ENCODE results near the gene NKAIN4.

NKAIN4 gene

DNA sequence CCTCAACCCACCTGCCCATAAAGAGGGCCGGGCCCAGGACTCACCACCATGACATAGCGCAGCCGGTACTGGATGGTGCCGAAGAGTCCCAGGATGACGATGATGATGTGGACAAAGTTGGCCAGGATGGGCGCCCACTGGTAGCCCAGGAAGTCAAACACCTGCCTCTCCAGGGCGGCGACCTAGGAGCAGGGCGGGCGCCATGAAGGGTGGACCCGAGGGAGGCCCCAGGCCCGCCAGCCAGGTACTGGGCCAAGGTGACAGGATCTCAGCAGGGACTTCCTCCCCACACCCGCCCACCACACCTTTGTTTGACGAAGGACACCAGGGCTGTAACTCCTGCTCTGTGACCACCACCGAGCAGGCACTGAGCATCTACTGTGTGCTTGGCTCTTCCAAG, 4.4 kb downstream of the NKAIN4 start:
- intact Hi-C loops (cut with micrococcal nuclease) = no loop called here
- Mint-ChIP-seq H3K27ac (no peak overlapping the region), H3K4me1 (ENCODE audit: low read depth) (no peaks in the 10 kb centered on the region), H3K36me3 (ENCODE audit: low read depth) (no peaks in the 10 kb centered on the region), H3K4me3 (no peak overlapping the region), H3K27me3 (peaks cover 58% of the 10 kb centered on the region), H3K9me3 (no peaks in the 10 kb centered on the region)

DNA sequence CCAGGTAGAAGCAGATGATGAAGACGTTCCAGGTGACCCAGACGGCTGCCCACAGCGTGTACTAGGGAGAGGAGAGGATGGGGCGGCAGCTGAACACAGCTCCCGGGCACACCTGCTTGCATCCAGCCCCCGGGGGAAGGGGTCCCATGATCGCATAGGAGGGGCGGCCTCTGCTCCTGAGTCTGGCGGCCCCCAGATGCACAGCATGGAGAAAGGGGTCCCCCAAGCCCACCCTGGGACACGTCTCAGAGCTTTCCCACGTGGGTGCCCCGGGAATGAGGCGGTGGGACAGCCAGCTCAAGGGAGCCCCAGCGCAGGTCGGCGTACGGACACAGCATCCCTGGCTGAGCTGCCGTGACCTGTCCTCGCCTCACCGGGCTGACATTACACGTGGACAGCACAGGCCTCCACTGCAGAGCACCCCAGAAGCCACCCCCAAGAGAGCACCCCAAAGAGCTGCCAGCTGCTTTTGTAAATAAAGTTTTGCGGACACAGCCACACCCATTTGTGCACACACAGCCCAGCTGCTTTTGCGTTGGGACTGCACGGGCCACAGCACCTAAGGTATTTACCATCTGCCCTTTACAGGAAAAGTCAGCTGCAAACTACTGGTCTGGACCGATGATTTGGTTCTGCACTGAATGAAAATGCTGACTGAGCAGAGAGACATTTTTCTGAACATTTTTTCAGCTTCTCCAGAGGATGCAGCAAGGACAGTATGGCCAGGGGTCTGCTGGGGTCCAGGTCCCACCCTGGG, 5.2 kb downstream of the NKAIN4 start:
- no peaks in the 10 kb centered on the region for H3K4me1 Mint-ChIP-seq (ENCODE audit: low read depth)
- peaks cover 56% of the 10 kb centered on the region for H3K27me3 Mint-ChIP-seq
- no peaks in the 10 kb centered on the region for H3K36me3 Mint-ChIP-seq (ENCODE audit: low read depth)
- no peak overlapping the region for H3K4me3 Mint-ChIP-seq
- intact Hi-C loops (cut with micrococcal nuclease) = no loop called here
- no peak overlapping the region for H3K27ac Mint-ChIP-seq
- no peaks in the 10 kb centered on the region for H3K9me3 Mint-ChIP-seq

DNA sequence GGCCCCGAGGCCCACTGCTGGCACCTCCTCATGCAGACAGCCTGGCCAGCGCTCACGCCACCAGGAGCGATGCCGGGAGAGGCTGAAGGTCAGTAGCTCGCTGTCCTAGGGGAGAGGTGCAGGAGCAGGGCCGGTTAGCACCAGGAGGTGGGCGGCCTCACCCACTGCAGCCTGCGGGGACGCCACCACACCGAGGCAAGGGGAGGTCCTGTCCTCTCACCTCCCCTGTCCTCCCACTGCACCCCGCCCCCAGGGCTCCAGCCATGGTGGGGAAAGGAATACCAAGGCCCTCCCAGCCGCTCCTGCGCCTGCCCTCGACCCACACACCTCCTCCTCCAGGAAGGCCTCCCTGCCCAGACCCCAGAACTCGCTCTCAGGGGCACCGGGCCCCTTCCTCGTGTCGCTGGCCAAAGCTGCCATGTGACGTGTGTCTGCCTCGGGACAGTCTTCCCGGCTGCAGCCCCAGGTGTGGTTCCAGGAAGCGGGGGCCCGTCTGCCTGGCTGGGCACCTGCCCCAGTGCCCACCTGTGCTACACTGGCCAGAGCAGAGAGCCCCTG, 6.5 kb downstream of the NKAIN4 start:
- H3K4me3 Mint-ChIP-seq = no peak overlapping the region
- H3K27me3 Mint-ChIP-seq = peaks cover 47% of the 10 kb centered on the region
- no peaks in the 10 kb centered on the region for H3K36me3 Mint-ChIP-seq (ENCODE audit: low read depth)
- H3K4me1 Mint-ChIP-seq (ENCODE audit: low read depth) = no peaks in the 10 kb centered on the region
- H3K9me3 Mint-ChIP-seq = no peaks in the 10 kb centered on the region
- intact Hi-C loops (cut with micrococcal nuclease) = no loop called here
- no peak overlapping the region for H3K27ac Mint-ChIP-seq

DNA sequence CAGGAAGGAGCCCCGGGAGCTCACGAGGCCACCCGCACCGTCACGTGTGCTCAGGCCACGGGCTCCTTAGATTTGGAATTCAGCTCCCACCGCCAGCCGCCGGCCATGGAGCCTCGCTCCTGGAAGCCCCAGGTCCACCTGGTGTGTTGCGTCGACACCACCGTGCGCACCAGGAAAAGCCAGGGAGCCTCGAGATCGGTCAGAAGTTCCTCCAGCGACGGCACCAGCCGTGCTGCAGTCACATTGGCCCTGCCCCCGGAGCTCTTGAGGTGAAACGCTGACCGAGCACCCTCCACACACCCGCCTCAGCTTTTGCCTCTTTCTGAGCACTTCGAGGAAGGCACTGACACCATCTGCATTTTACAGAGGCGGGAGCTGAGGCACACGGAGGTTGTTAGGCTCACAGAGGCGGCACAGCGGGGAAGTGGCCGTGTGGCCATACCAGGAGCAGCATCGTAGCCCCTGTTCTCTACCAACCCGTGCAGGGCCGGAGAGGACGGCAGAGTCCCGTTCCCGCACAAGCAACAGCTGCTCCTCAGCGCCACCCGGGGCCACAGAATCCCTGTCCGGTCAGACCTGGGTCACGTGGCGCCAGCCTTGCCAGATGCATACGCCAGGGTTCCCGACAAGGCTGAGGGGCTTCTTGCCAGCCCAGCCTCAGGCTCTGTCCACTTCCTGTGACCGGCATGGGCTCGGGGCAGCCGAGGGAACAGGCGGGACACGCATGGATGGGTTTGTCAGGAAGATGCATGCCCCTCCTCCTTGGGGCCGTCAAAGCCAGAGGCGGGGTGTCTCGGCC, 7.6 kb downstream of the NKAIN4 start:
- Mint-ChIP-seq H3K27ac (no peak overlapping the region), H3K4me3 (no peak overlapping the region), H3K27me3 (peaks cover 37% of the 10 kb centered on the region), H3K9me3 (no peaks in the 10 kb centered on the region), H3K4me1 (ENCODE audit: low read depth) (no peaks in the 10 kb centered on the region), H3K36me3 (ENCODE audit: low read depth) (no peaks in the 10 kb centered on the region)
- intact Hi-C loops (cut with micrococcal nuclease) = no loop called here

DNA sequence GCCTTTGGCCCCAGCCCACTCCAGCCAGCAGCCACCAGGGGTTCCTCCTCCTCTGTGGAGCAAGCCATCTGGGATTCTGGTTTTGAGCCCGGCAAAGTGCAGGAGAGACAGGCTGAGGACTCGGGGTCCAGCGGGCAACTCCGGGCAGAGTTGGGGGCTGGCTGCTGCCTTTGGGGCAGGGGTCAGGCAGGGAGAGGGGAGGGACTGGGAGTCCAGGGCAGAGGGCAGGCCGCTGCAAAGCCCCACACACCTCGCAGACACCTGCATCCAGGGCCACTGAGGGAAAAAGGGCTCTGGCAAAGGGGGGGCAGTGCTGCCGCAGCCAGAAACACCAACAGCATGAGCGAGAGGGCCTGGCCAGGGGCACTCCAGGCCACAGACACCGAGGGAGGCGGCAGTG, 9.8 kb downstream of the NKAIN4 start:
- Mint-ChIP-seq H3K4me1 (ENCODE audit: low read depth) (no peaks in the 10 kb centered on the region), H3K9me3 (no peaks in the 10 kb centered on the region), H3K27me3 (peaks cover 30% of the 10 kb centered on the region), H3K27ac (no peak overlapping the region), H3K36me3 (ENCODE audit: low read depth) (no peaks in the 10 kb centered on the region), H3K4me3 (no peak overlapping the region)
- intact Hi-C loops (cut with micrococcal nuclease) = no loop called here

DNA sequence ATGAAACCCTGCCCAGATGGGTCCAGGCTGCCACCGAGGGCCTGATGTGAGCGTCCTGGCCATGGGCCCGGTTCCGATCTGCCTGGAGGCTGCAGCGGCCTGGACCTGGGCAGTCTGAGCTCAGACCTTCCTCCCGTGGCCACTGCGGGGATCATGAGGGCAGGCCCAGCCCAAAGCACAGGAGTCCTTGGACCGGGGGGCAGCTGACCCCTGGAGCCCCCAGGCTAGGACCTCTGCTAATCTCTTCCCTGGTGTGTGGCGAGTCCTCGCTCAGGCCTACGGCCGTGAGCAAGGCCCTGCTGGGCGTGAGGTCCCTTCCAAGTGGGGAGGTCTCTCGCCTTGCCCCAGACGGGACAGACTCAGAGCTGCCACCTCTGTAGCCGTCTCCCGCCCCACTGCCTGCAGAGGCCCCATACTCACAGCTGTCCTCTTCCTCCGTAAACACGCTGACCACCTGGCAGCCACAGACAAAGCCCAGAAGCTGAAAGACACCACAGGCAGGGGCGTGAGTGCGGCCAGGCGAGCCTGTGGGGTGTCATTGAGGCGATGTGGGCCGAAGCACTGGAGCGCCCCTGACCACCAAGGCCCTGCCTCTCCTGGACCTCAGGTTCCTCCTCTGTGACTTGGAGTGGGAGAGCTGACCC, 10.5 kb downstream of the NKAIN4 start:
- no peaks in the 10 kb centered on the region for H3K4me1 Mint-ChIP-seq (ENCODE audit: low read depth)
- H3K27me3 Mint-ChIP-seq = peaks cover 30% of the 10 kb centered on the region
- H3K4me3 Mint-ChIP-seq = no peak overlapping the region
- intact Hi-C loops (cut with micrococcal nuclease) = no loop called here
- H3K36me3 Mint-ChIP-seq (ENCODE audit: low read depth) = no peaks in the 10 kb centered on the region
- H3K9me3 Mint-ChIP-seq = no peaks in the 10 kb centered on the region
- H3K27ac Mint-ChIP-seq = no peak overlapping the region

DNA sequence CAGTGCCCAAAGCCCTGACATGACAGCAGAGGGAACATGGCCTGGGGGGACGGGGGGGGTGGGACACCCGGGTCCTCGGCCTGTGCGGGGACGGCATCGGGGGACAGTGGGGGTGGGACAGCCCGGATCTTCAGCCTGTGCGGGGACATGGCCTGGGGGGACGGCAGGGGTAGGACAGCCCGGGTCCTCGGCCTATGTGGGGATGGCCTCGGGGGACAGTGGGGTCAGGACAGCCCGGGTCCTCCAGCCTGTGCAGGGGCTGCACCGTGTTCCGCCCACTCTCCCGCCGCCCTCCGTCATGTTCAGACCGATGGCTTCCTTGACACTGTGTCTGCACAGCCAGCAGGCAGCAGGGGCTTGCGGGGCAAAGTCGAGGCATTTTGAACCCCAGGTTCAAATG, 11.5 kb downstream of the NKAIN4 start:
- intact Hi-C loops (cut with micrococcal nuclease) = no loop called here
- no peaks in the 10 kb centered on the region for H3K36me3 Mint-ChIP-seq (ENCODE audit: low read depth)

DNA sequence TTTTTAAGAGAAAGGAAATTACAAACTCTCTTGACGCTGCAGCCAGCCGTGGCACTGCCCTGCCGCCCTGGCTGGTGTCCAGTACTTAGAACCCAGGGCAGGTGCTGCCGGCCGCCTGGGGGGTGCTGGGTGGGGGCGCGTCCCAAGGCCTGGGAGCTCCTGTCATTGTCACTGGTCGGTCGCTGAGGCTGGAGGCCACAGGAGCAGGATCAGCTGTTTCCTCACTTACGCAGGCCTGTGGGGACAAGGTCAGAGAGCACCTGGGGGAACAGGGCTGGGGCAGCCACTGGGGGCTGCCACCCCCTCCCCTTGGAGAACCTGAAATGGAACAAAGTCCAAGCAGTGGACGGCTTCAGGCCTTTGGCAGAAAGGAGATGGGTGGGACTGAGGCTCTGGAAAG, 13.0 kb downstream of the NKAIN4 start:
- Mint-ChIP-seq H3K9me3 (no peaks in the 10 kb centered on the region), H3K36me3 (ENCODE audit: low read depth) (no peaks in the 10 kb centered on the region), H3K27ac (no peak overlapping the region), H3K27me3 (peaks cover 10% of the 10 kb centered on the region), H3K4me3 (no peak overlapping the region), H3K4me1 (ENCODE audit: low read depth) (no peaks in the 10 kb centered on the region)
- intact Hi-C loops (cut with micrococcal nuclease) = no loop called here

More for the DNA sequence above, 11.5 kb downstream of the NKAIN4 start:
- Mint-ChIP-seq H3K4me1 (ENCODE audit: low read depth) (no peaks in the 10 kb centered on the region), H3K27ac (no peak overlapping the region), H3K27me3 (peaks cover 23% of the 10 kb centered on the region), H3K9me3 (no peaks in the 10 kb centered on the region), H3K4me3 (no peak overlapping the region)

DNA sequence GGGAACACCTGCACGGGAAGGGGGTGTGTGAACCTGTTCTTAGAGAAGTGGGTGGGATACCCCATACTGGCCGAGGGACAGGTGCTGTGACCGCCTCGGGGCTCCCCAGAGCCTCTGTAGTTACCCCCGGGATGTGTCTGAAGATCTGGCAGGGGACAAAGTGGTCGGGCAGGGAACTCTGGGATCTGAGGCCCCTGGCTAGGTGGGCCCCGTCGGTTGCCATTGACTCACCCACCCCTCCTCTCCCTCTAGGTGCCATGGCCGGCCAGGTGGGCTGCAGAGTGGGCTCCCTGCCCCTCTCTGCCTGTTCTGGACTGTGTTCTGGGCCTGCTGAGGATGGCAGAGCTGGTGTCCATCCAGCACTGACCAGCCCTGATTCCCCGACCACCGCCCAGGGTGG, 14.3 kb downstream of the NKAIN4 start:
- peaks cover 6% of the 10 kb centered on the region for H3K4me1 Mint-ChIP-seq (ENCODE audit: low read depth)

DNA sequence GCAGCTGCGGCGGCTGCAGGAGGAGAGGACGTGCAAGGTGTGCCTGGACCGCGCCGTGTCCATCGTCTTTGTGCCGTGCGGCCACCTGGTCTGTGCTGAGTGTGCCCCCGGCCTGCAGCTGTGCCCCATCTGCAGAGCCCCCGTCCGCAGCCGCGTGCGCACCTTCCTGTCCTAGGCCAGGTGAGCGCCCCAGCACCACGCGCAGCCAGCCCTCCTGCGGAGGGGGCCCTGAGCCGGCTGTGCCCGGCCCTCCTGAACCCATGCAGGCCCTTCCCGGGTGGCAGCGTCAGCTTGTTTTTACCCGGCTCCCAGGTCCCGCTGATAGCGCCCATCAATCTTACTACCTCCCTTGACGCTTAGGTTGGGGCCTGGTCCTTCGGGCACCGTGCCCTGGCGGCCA, 14.8 kb downstream of the NKAIN4 start:
- Mint-ChIP-seq H3K27ac (no peak overlapping the region), H3K4me3 (no peak overlapping the region), H3K27me3 (no peaks in the 10 kb centered on the region), H3K36me3 (ENCODE audit: low read depth) (no peaks in the 10 kb centered on the region), H3K4me1 (ENCODE audit: low read depth) (peaks cover 6% of the 10 kb centered on the region), H3K9me3 (no peaks in the 10 kb centered on the region)
- intact Hi-C loops (cut with micrococcal nuclease) = no loop called here

More for the DNA sequence above, 14.3 kb downstream of the NKAIN4 start:
- no peak overlapping the region for H3K27ac Mint-ChIP-seq
- no peaks in the 10 kb centered on the region for H3K36me3 Mint-ChIP-seq (ENCODE audit: low read depth)
- H3K4me3 Mint-ChIP-seq = no peak overlapping the region
- peaks cover 1% of the 10 kb centered on the region for H3K27me3 Mint-ChIP-seq
- H3K9me3 Mint-ChIP-seq = no peaks in the 10 kb centered on the region
- intact Hi-C loops (cut with micrococcal nuclease) = no loop called here

DNA sequence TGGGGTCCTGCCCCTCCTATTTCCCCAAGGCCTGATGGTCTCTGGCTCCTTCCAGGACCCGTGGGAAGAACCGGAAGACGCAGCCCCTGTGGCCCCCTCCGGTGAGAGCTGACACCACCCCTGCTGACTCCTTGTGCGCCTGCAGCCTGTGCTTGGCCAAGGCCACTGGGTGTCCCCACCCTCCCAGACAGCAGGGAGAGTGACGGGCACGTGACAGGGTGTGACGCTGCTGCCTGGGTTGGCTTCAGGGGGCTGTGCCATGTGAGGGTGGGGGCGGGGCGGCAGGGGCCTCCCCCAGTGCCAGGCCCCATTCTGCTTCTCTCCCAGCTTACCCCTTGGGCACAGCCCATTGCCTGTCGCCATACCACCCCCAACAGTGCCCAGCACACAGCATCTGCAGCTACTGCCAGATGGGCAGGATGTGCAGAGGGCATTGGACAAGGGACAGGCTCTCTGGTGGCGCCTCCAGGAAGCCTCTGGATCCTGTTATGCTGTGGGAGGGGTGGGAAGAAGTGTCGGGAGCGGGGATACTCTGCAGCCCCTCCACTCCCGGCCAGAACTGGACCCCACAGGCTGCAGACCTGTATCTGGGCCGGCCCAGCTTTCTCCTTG, 15.6 kb downstream of the NKAIN4 start:
- Mint-ChIP-seq H3K27ac (no peak overlapping the region), H3K4me1 (ENCODE audit: low read depth) (peaks cover 6% of the 10 kb centered on the region), H3K9me3 (no peaks in the 10 kb centered on the region), H3K27me3 (peaks cover 6% of the 10 kb centered on the region), H3K4me3 (no peak overlapping the region), H3K36me3 (ENCODE audit: low read depth) (no peaks in the 10 kb centered on the region)
- intact Hi-C loops (cut with micrococcal nuclease) = no loop called here

DNA sequence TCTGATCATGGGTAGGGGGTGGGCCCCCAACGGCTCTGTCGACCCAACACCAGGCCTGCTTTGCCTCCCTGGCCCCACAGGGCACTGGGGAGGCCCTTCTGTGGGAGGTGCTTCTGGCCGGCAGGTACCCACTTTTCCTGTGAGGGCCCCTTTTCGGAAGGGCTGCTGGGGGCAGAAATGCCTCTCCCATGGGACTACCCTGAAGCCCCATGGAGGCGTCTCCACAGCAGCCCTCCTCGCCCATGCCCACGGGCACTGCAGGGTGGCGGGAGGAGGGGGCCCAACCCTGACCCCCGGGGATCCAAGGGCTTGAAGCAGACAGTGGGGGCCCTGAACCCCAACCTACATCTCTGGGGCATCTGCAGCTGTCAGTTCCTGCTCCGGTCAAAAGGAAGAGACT, 16.2 kb downstream of the NKAIN4 start:
- no peaks in the 10 kb centered on the region for H3K36me3 Mint-ChIP-seq (ENCODE audit: low read depth)
- H3K4me3 Mint-ChIP-seq = no peak overlapping the region
- intact Hi-C loops (cut with micrococcal nuclease) = no loop called here
- H3K4me1 Mint-ChIP-seq (ENCODE audit: low read depth) = peaks cover 6% of the 10 kb centered on the region
- no peaks in the 10 kb centered on the region for H3K9me3 Mint-ChIP-seq
- no peak overlapping the region for H3K27ac Mint-ChIP-seq
- peaks cover 6% of the 10 kb centered on the region for H3K27me3 Mint-ChIP-seq

DNA sequence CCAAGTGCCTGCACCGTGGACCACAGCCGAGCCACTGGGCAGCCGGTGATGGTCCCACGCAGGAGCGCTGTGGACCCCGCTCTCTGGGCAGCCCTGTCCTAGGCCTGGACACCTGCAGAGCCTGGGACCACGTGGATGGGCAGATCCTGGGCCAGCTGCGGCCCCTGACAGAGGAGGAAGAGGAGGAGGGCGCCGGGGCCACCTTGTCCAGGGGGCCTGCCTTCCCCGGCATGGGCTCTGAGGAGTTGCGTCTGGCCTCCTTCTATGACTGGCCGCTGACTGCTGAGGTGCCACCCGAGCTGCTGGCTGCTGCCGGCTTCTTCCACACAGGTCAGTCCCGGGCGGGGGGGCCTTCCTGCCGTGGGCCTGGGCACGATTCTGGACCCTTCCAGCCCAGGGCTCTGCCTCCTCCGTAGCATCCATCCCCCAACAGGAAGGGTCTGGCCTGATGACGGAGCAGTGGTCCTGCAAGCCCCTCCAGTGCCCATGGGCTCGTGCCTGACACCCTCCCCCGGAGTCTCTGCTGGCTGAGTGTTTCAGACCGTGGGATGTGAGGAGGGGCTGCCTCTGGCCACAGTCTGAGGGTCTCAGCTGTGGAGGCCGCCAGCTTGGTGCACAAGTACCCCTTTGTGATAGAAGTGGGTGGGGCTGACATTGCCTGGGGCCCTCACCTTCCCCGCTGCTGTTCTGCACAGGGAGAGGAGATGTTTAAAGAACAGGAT, 18.0 kb downstream of the NKAIN4 start:
- Mint-ChIP-seq H3K27ac (no peak overlapping the region), H3K4me3 (no peak overlapping the region), H3K4me1 (ENCODE audit: low read depth) (peaks cover 6% of the 10 kb centered on the region), H3K36me3 (ENCODE audit: low read depth) (no peaks in the 10 kb centered on the region), H3K27me3 (peaks cover 23% of the 10 kb centered on the region), H3K9me3 (no peaks in the 10 kb centered on the region)
- intact Hi-C loops (cut with micrococcal nuclease) = no loop called here
